ENCODE measurements around the gene ROR2. TPM values are rescaled to one million over a fixed set of nuclear protein-coding genes. Genes with fewer than 3 reads are reported as not detected.

The ROR2 gene
- total and polyA plus RNA-seq, 2 donors (not counting 3 experiments of a cell fraction or from before 2014, with no cell fraction given) = not detected

DNA sequence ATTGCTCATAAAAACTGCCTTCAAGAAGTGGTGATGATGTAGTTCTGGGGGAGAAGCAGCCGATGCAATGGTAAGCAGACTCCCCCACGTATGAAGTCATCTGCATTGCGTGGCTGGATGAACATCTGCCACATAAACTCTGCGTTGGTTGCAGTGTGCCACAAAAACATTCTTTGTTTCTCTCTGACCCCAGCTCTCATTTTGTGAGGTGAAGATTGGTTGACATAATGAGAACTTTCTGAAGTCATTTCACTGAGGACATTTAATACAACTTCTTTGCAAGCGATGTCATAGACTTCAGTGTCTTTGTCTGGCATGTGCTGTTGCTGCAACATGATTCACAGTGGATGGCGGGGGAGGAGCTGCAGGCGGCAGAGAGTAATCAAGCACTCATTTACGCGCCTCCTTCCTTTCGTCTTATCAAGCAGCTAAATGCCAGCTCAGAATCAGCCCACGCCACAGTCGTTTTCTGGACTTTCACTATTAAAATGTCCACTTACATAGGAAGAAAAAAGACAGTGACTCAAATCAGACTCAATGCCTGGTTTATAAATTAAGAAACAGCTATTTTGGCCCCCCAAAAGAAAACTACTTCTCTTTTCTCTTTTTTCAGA is 434.8 kb downstream of the ROR2 start:
- ChIA-PET CTCF (no interaction called here), POLR2A (no interaction called here)
- H4K20me1 ChIP-seq (replicated peaks; ENCODE audit: control insufficient read depth, extremely low read depth, insufficient read depth, low read length) = no peaks in the 10 kb centered on the region
- no peak for FAIRE-seq
- no peak overlapping the region for H3K9ac ChIP-seq (replicated peaks; ENCODE audit: extremely low read depth, insufficient read depth, low read length)
- H3K4me2 ChIP-seq (ENCODE audit: insufficient read depth, low read length) = no peak overlapping the region
- DNase-seq (ENCODE audit: low read depth, low spot score) = peak; percentile 3
- H3K4me3 ChIP-seq (replicated peaks in 1 of 3; ENCODE audit: insufficient read depth in 1 of 3, low read depth in 1 of 3, low read length in 3 of 3) = no peak overlapping the region
- no peaks in the 10 kb centered on the region for H3K36me3 ChIP-seq (ENCODE audit: control insufficient read depth in 2 of 2, extremely low read depth in 1 of 2, insufficient read depth in 2 of 2, low read length in 2 of 2)
- no peaks in the 10 kb centered on the region for H3K4me1 ChIP-seq (ENCODE audit: control insufficient read depth, extremely low read depth, insufficient read depth, low read length)
- no TSS peak for BruUV-seq (replicated peaks)
- no peaks in the 10 kb centered on the region for H3K27me3 ChIP-seq (ENCODE audit: control insufficient read depth in 2 of 2, insufficient read depth in 2 of 2, low read length in 2 of 2)
- H3K27ac ChIP-seq (ENCODE audit: insufficient read depth, low read depth, low read length) = no peak overlapping the region
- no peaks in the 10 kb centered on the region for H3K9me3 ChIP-seq (replicated peaks; ENCODE audit: control insufficient read depth, insufficient read depth, low read length)
- H3K9me1 ChIP-seq (replicated peaks; ENCODE audit: control insufficient read depth, extremely low read depth, insufficient read depth, low read length) = no peaks in the 10 kb centered on the region
- H3K79me2 ChIP-seq (ENCODE audit: control insufficient read depth, insufficient read depth, low read length) = no peaks in the 10 kb centered on the region
- intact Hi-C loops (cut with micrococcal nuclease) (no loop called here), dilution Hi-C loops (cut with MboI; ENCODE audit: extremely low pct_ligation_motif_present, low sequenced_read_pairs) (no loop called here)
- H2AFZ ChIP-seq (ENCODE audit: low read depth, low read length) = no peak overlapping the region
- TF ChIP-seq POLR2AphosphoS5 (IDR thresholded peaks at IDR 0.05; ENCODE audit: insufficient read depth, low read depth, low read length) = no peak
- TF ChIP-seq EZH2 (IDR thresholded peaks at IDR 0.05; ENCODE audit: borderline replicate concordance, low read depth, low read length, severe bottlenecking) = no peak
- TF ChIP-seq JUN (IDR thresholded peaks at IDR 0.05; ENCODE audit: borderline replicate concordance, insufficient read depth, insufficient read length, low read depth) = no peak
- no peak for TF ChIP-seq GATA2 (IDR thresholded peaks at IDR 0.05; ENCODE audit: insufficient read depth, insufficient read length, low read depth, low read length)
- no peak for TF ChIP-seq MYC (IDR thresholded peaks at IDR 0.05; ENCODE audit: low read depth, low read length)
- TF ChIP-seq, protein P1, sequence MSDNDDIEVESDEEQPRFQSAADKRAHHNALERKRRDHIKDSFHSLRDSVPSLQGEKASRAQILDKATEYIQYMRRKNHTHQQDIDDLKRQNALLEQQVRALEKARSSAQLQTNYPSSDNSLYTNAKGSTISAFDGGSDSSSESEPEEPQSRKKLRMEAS (IDR thresholded peaks at IDR 0.05; ENCODE audit: insufficient read depth, insufficient read length) = no peak
- TF ChIP-seq POLR2A (IDR thresholded peaks at IDR 0.05; ENCODE audit: low read depth, low read length) = no peak
- TF ChIP-seq, protein P2, sequence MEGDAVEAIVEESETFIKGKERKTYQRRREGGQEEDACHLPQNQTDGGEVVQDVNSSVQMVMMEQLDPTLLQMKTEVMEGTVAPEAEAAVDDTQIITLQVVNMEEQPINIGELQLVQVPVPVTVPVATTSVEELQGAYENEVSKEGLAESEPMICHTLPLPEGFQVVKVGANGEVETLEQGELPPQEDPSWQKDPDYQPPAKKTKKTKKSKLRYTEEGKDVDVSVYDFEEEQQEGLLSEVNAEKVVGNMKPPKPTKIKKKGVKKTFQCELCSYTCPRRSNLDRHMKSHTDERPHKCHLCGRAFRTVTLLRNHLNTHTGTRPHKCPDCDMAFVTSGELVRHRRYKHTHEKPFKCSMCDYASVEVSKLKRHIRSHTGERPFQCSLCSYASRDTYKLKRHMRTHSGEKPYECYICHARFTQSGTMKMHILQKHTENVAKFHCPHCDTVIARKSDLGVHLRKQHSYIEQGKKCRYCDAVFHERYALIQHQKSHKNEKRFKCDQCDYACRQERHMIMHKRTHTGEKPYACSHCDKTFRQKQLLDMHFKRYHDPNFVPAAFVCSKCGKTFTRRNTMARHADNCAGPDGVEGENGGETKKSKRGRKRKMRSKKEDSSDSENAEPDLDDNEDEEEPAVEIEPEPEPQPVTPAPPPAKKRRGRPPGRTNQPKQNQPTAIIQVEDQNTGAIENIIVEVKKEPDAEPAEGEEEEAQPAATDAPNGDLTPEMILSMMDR (IDR thresholded peaks at IDR 0.05; ENCODE audit: extremely low read depth in 1 of 2, insufficient read depth in 1 of 2, low read depth in 1 of 2, low read length in 2 of 2) = no peak
- TF ChIP-seq FOS (IDR thresholded peaks at IDR 0.05; ENCODE audit: borderline replicate concordance, insufficient read depth, low read length) = no peak

Small RNA genes within 50 kb of the gene (microRNA-seq; reads per million reads assigned to microRNA genes)
- gene MIR3910-1 (ENCODE audit: borderline number of aligned reads, borderline replicate concordance) (not detected), gene MIR3910-2 (ENCODE audit: borderline number of aligned reads, borderline replicate concordance) (not detected)

Small RNA genes within 50 kb of the gene (small RNA-seq; reads per million reads assigned to genes)
- gene MIR3910-1 (ENCODE audit: insufficient read depth, insufficient read length, low read depth, low replicate concordance) = not detected

Other genes with a start within 250 kb of the ROR2 start
- gene SPTLC1, start 165.2 kb upstream of the ROR2 start, total RNA-seq = 64.6 and 68.5 TPM in 2 replicates
- 29.2 and 35.9 TPM in 2 replicates for gene SPTLC1, start 165.2 kb upstream of the ROR2 start, polyA plus RNA-seq

Measured in endothelial cell of umbilical vein (primary cell).